Ishikawa (cell line): ENCODE data around the gene TMEM270.

ENCODE experiments used
- CEBPB ChIP-seq: IDR thresholded peaks from 2 replicates; pipeline ENCODE4 v1.6.1; 2012
- CREB1 ChIP-seq: IDR thresholded peaks from 2 replicates; pipeline ENCODE4 v1.6.1; 2012; ENCODE audit warnings: low read depth
- EGR1 ChIP-seq: IDR thresholded peaks from 2 replicates; pipeline ENCODE4 v1.6.1; 2012
- EP300 ChIP-seq: IDR thresholded peaks from 2 replicates; pipeline ENCODE4 v1.6.1; 2012; ENCODE audit warnings: borderline replicate concordance
- FOXM1 ChIP-seq: IDR thresholded peaks from 2 replicates; pipeline ENCODE4 v1.6.1; 2012; ENCODE audit warnings: low read depth, borderline replicate concordance
- MAX ChIP-seq: IDR thresholded peaks from 2 replicates; pipeline ENCODE4 v1.6.1; 2012
- NFIC ChIP-seq: IDR thresholded peaks from 2 replicates; pipeline ENCODE4 v1.6.1; 2012
- RAD21 ChIP-seq: IDR thresholded peaks from 2 replicates; pipeline ENCODE4 v1.6.1; 2012; ENCODE audit warnings: low read depth
- REST ChIP-seq: IDR thresholded peaks from 2 replicates; pipeline ENCODE4 v1.6.1; 2012; ENCODE audit warnings: low read depth, mild to moderate bottlenecking
- TAF1 ChIP-seq: IDR thresholded peaks from 2 replicates; pipeline ENCODE4 v1.6.1; 2012; ENCODE audit warnings: low read depth, mild to moderate bottlenecking
- TCF12 ChIP-seq: IDR thresholded peaks from 2 replicates; pipeline ENCODE4 v1.6.1; 2012; ENCODE audit warnings: low read depth
- TEAD4 ChIP-seq: IDR thresholded peaks from 2 replicates; pipeline ENCODE4 v1.6.1; 2012
- USF1 ChIP-seq: IDR thresholded peaks from 2 replicates; pipeline ENCODE4 v1.6.1; 2012
- YY1 ChIP-seq: IDR thresholded peaks from 2 replicates; pipeline ENCODE4 v1.6.1; 2012; ENCODE audit warnings: low read depth
- ZBTB7A ChIP-seq: IDR thresholded peaks from 2 replicates; pipeline ENCODE4 v1.6.1; 2012; ENCODE audit warnings: low read depth

Gene TMEM270

GRCh38 chr7:73885975-73886798, 25.2 kb downstream of the TMEM270 start:
- TF ChIP-seq RAD21 (no peak), MAX (no peak), CREB1 (no peak), EP300 (no peak), TAF1 (no peak), FOXM1 (no peak), USF1 (no peak), ZBTB7A (no peak), TEAD4 (no peak), CEBPB (no peak), YY1 (no peak), EGR1 (no peak), TCF12 (no peak), NFIC (no peak), REST (no peak)

GRCh38 chr7:73887762-73888161, 26.8 kb downstream of the TMEM270 start:
- no peak for TF ChIP-seq FOXM1
- no peak for TF ChIP-seq CREB1
- no peak for TF ChIP-seq TCF12
- TF ChIP-seq EGR1: no peak
- TF ChIP-seq TEAD4: no peak
- no peak for TF ChIP-seq TAF1
- no peak for TF ChIP-seq RAD21
- TF ChIP-seq EP300: no peak
- TF ChIP-seq ZBTB7A: no peak
- TF ChIP-seq YY1: no peak
- no peak for TF ChIP-seq MAX
- TF ChIP-seq REST: no peak
- TF ChIP-seq NFIC: no peak
- TF ChIP-seq CEBPB: no peak

- peak; percentile 40; the same call in 1 of the 2 replicates for TF ChIP-seq RAD21
- no peak; the same call in 1 of the 2 replicates for TF ChIP-seq TCF12
- TF ChIP-seq USF1: no peak; the same call in 1 of the 2 replicates
- peak; percentile 42; the same call in 1 of the 2 replicates for TF ChIP-seq MAX
Observed at GRCh38 chr7:73888959-73889358, 28.0 kb downstream of the TMEM270 start.

- TF ChIP-seq ZBTB7A: no peak
- no peak for TF ChIP-seq EGR1
- TF ChIP-seq TCF12: no peak
- TF ChIP-seq USF1: no peak
- TF ChIP-seq REST: no peak
- TF ChIP-seq RAD21: no peak
- TF ChIP-seq CREB1: no peak
- TF ChIP-seq TEAD4: no peak
- TF ChIP-seq NFIC: no peak
- TF ChIP-seq CEBPB: no peak
Observed at GRCh38 chr7:73890555-73891147, 29.7 kb downstream of the TMEM270 start.
